Glomerular visceral epithelial cell (primary cell): Measurements from ENCODE around the gene SLC9A2.

ENCODE experiments used
- DNase-seq: peaks from one replicate; pipeline ENCODE4 v3.0.0-alpha.2; 2016; ENCODE audit errors: extremely low spot score

Gene SLC9A2

GRCh38 chr2:102735416-102736109 lies 116.2 kb downstream of the SLC9A2 start:
- DNase-seq = peak; percentile 39

- no peak for DNase-seq
These were observed 116.7 kb downstream of the SLC9A2 start for GRCh38 chr2:102736110-102736409.

- DNase-seq = peak; percentile 83
These were observed 117.4 kb downstream of the SLC9A2 start for GRCh38 chr2:102736410-102737409.

- DNase-seq = no peak
These were observed 118.1 kb downstream of the SLC9A2 start for GRCh38 chr2:102737431-102737830.

DNA sequence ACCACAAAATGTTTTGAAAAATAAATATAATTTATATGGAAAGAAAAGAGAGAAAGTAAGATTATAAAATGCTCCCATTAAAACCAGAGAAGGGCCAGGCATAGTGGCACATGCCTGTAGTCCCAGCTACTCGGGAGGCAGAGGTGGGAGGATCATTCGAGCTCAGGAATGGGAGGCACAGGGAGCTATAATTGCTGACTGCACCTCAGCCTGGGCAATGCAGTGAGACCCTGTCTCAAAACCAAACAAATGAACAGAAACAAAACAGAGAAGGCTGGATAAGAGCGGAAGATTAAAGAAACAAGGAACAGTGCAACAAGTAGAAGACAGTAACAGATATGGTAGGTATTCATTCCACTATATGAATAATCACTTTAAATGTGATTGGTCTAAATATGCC lies 123.9 kb downstream of the SLC9A2 start:
- no peak for DNase-seq

GRCh38 chr2:102748107-102748506 lies 128.8 kb downstream of the SLC9A2 start:
- DNase-seq = no peak

DNA sequence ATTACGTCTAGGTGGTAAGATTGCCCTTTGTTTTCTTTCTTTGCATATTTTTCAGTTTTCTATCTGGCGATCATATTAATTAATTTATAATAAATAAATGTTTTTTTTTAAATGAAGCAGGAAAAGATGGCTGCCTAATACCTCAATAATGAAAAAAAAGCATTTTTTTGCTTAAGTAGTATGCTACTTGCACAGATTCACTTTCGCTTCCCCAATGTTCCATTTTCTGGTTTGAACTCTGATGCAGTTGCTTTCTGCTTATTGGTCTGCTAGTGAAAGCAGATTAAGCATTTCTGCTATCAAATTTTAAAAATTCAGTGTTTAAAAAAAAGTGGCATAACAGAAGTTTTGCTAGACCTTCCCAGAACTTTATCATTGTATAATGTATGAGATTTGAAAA lies 130.6 kb downstream of the SLC9A2 start:
- no peak for DNase-seq

GRCh38 chr2:102753563-102754159 lies 134.3 kb downstream of the SLC9A2 start:
- DNase-seq = peak; percentile 44

- DNase-seq = no peak
These were observed 135.2 kb downstream of the SLC9A2 start for GRCh38 chr2:102754456-102755145.

DNA sequence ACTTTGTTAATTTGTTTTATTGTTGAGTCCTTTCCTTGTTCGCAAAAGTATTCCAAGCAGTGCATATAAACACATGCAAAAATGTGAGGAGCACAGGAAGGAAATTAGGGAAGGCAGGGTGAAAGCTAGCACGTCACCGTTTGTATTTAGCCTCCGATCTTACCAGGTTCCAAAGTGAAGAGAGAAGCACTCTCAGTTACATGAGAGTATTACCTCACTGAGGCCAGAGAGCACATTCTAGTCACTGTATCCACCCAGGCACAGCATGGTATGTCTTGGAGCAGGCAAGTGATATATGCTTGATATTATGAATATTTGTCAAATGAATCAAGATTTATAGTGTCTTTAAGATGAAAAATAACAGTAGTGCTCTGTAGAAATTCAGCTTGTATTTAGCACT lies 135.9 kb downstream of the SLC9A2 start:
- DNase-seq = no peak

DNA sequence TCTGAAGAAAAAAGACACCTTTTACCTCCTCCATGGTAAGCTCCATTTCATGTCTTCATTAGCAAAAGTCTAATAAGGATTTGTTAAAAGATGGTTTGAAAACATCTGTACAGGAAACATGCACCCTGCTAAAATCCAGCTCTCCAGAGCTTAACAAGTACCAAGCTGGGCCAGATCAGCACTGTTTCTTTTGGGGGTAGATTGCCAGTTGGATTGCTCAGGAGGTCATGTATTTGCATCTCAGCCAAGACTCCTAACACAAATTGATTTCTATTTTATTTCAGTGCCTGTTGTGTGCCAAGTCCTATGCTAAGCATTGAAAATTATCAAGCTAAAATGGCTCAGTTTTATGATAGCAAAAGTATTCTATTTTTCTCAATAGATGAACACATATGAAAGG lies 139.1 kb downstream of the SLC9A2 start:
- no peak for DNase-seq
